NCI-H2081 treated with DMSO at 0.1 percent for 48 hours (cell line): Measurements from ENCODE around the gene STK40.

Source experiments
- DNase-seq: peaks from one replicate; lab custom pipeline; 2025; lab: John Stamatoyannopoulos, UW

The STK40 gene

DNA sequence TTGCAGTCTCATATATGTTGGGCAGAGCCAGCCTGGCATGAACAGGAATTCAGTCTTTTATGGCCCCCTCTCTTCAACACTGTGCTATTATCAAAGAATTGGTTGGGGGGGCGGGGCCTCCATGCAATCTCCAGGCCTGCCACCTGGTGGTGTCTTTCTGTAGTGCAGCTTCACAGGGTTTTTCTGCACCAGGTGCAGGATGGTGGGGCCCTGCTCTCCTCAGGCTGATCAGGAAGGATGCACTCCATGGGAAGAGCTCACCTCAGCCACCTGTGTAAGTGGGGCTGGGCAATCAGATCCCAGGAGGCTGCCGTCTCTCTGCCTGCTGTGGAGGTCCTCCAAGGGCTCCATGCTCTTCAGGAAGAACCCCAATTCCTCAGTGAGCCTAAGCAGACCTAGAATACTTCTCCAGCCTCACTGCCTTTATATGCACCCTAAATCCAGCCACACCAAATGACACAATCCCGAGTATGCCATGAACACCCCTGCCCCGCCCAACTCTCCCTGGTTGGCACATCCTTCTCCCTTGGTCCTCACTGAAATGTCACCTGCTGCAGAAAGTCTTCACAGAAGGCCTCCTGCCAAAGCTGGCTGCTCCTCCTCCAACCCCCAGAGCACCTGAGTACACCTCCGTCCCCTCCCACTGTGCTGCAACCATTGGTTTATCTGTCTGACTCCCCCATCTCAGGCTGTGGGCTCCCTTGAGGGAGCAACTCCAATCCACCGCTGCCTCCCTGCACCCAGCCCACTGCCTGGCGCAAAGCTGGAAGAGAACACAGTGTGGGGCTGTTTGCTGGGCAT lies 16.5 kb downstream of the STK40 start:
- DNase-seq: peak; percentile 42

DNA sequence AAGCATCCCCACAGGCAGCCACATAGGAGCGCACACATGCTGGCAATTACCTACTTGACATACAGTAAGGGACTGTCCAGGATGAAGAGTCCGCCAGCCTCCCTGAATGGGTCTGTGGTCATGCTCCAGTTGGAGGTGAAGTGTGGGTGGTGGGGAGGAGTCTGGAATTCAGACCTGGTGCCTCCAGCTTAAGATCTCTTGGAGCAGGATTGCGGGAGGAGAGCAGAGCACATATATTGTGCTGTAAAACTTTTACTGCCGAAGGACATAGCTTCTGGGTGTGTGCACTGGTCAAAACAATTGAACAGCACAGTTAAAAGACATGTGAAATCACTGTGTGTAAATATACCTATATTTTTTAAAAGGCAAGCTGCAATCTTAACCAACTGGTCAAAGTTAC lies 17.9 kb downstream of the STK40 start:
- DNase-seq: no peak

DNA sequence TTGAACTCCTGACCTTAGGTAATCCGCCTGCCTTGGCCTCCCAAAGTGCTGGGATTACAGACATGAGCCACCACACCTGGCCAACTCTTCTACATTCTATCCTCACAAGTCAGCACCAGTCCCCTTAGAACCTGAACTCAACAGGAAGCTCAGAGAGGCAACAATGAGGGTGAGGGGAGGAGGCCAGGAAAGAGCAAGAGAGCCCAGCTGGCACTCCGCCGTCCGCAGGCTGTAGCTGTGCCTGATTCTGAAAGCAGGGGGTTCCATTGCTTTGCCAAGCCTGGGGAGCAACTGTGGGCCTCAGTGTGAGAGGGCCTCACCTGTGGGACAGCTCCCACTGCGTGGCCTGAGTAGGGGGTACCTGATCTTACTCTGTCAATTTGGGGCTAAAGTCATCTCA lies 18.7 kb downstream of the STK40 start:
- no peak for DNase-seq

DNA sequence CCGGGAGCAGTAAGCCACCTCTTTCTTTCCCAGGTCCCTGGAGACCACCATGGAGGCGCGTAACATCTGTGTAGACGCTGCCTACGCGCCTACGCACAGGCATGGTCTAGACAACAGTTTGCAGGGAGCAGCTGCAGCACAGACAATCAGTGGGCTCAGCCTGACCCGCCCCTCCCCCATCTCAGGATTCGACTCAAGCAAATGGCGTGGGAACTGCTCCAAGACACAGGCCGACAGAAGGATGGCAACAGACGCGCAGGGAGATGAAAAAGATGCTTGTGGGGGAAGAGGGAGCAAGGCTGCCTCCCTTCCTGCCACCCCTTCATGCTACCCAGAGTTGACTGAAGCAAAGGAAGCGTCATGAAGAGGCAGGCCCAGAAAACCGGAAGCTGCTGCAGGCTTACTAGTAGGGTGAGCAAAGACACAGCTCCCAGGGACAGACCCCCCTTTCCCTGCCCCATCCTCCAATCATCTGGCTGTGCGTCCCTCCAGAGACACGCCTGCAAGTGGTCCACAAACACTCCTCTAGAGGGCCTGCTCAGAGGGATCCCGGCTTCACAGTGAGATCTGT lies 19.5 kb downstream of the STK40 start:
- DNase-seq: no peak

DNA sequence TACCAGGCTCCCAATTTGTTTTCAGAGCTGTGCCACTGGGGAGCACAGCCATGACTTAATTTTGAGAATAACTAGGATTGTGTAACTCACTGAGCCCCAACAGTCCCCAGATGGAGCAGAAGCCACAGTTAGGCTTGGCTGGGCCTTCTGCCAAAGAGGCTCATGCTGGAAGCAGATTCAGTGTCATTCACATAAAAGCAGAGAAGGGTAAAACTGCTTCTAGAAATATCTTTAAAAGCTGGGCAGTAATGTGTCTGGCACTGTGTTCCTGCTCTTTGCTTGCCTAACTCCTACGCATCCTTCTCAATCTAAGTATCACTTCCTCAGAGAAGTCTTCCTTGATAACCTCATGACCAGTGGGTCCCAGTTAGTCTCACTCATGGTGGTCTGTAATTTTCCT lies 20.3 kb downstream of the STK40 start:
- DNase-seq: no peak

DNA sequence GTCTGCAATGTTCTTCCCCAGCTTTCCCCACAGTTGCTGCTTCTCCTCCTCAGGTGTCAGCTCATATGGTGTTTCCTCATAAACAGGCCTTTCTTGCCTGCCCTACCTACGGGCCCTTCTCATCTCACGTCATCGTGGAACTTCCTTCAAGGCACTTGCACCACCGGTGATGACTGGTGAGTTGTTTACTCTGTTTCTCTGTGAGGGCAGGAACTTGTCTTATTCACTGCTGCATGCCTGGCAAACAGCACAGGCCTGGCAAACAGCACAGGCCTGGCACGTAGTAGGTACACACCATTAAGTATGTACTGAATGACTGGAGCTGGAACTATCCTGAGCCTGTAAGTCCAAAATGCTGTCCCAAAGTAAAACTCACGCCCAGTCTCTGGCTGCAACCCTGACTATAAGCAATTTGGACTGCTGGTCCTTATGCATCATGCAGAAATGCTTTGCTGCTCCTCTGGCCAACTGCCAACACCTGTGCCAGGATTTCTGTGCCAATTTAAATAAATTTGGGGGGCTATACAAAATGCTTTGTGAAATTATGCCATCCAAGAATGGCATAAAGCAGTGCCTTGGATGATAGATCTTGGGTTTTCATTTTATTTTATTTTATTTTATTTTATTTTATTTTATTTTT lies 25.7 kb downstream of the STK40 start:
- no peak for DNase-seq

DNA sequence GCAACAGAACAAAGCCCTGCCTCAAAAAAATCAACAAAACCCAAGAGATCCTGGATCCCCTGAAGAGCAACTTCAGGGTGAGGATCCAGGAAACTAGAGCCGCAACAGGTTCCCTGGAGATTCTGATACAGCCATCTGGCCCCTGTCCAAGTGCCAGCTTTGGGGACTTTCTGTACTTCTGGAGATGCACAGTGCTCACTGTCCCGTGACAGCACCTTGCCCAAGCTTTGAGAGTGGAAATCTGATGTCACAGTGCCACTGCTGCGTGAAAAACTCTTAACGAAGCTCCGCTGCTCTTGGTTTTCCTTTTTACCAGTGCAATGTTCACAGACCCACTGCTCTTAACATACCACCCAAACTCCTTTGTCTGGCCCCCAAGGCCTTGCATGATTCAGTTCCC lies 26.3 kb downstream of the STK40 start:
- DNase-seq: no peak

DNA sequence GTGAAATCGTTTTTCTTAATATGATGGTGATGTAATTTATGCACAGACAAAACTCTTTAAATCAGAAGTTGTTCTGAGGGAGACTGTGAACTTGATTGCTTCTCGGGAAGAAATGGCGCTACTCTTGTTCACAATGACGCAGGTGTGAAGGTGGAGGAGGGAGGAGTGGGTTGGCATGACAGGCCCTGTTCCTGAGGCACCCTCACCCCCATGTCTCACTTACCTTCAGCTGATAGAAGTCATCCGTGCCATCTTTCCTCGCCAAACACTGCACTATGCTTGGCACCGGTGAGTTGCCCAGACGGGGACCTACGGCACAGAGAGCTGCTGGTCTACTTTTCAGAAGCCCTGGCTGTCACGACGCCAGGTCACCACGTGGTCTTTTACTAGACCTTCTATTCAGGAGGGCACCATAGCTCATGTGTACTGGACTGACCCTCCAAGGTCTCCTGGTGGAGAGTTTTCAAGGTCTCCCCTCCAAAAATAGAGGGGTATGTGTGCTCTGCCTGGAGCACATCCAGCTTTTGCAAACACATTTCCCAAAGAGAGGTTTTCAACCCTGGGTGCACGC lies 27.1 kb downstream of the STK40 start:
- DNase-seq: no peak

DNA sequence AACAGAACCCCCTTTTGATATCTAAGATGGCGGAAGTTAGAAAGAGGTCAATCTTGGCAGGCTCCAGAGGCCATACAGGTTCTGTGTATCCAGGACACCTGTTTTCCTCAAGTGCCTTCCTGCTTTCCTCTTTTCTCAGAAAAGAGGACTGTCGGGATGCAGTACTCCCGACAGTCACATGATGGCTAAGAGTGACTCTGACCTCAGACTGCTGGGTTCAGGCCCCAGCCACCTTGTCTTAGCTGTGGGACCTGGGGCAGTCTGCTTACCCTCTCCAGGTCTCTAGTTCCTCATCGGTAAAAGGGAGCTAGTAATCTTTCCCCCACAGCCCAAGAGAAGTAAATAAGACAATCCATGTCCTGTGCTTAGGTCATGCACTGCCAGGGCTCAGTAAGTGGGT lies 29.9 kb downstream of the STK40 start:
- DNase-seq: no peak

DNA sequence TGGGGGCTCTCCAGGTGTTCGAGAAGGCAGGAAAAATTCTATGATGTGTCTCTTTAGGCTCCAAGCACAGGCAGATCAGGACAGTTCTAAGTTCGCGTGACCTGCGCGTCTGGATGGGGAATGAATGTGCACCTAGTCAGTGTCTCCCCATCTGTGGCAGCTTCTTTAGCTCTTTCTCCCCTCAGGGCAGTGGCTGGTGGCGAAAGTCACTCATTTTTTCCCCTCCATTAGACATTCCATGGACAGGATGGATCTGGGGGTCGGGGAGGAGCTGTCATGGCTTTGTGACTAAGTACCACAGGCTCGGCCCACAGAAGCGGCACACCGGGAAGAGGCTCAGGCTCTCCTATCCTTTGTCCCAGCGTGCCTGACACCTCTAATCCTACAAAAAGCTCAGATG lies 31.2 kb downstream of the STK40 start:
- no peak for DNase-seq

DNA sequence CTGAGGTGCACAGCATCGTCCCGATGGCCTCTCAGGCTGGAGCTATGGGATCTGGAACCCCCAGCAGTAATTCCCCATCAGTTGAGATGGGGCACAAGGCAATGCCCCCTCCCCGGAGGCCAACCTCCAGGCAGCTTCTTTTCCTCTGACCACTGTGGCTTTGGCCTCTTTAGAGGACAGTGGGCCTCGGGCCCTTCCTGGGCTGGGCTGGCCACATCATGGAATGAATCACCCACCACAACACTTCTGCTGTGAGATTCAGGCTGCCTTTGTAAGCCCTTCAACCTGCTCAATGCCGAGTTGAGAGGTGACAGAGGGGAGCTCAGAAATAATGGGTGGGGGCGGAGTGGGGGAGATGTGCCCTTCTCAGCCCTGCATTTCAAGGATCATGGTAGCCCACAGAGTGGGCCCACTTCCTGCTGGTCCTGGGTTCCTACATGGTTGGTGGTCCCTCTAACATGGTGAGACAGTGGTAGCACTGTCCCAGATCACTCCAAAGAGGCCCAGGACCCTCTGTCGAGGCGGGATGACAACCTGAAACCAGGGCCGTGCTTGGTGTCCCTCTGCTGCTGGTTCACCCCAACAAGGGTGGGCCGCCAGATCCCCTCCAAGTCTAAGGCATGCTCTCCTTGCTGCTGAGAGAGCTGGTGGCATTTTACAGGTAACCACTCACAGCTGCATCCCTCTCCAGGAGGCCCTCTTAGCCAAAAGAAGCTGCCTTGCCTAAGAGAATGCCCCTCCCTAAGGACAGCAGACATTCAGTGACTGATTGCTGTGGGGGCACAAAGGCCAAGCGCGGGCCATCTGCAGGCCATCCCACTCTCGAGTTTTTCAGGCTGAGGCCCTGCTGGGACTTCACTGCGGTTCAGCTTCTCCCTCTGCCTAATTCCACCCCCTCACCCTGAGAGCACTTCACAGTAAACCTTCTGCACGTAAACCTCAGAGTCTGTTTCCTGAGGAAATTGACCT lies 32.5 kb downstream of the STK40 start:
- no peak for DNase-seq

DNA sequence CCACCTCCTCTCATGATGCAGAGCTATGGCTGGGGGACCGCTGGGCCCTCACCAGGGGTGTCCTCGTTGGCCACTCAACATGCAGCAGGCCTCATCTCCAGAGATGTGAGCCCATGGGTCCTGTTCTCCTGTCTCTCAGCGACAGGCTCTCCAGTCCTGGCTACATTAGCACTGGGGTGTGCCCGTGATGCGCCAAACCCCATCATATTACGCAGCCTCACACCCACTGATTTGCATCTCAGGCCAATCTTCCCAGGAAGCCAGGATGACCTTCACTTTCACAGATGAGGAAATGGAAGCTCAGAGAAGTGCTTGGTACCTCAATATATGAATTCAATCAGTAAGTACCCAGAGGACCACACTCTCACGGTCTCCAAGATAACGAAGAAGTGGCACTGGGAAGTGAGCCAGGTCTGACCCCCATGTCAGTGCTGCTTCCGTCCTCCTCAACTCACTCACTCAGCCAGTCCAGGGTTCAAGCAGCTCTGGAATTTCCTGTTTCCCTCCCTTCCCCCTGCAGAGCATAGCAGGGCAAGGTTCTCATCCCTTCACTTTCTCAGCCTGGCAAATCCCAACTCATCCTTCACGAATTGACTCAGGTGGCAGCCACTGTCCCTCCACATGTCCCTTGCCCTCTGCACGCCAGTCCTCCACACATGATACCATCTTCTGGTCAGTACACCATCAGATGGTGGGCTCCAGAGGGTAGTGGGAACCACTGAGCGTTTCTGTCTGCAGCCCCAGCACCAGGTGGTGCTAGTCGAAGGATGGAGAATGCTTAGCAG lies 33.4 kb downstream of the STK40 start:
- DNase-seq: no peak

DNA sequence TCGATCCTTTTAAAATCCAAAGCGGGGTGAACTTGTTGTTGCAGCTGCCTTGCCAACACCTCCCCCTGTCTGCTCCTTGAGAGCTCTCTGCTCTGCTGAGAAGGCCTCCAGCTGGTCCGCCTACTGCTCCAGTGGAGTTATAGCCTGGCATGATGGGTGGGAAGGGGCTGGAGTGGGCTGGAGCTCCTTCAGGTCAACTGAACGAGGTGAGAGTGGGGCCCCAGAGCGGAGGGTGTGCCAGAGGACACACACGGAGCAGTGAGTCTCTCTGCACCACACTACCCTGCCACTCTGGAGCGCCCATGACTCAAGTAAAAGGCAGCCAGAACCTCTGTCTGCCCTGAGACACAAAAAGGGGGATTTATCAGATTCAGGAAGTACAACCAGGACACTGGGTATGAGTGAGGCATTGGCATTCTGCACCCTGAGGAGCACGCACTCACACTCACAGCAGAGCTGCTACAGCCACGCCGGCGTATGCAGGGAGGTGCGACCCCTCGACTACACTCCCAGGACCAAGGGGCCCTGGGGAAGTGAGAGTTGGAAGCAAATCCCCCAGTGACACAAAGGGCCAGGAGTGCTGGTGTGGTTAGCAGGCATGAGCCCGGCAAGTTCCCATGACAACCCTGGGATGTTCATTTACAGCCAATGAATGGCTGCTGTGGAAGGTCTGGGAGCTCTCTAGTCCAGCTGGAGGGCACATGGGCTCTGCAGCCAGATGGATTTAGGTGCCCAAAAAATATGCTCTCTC lies 34.3 kb downstream of the STK40 start:
- DNase-seq: no peak

DNA sequence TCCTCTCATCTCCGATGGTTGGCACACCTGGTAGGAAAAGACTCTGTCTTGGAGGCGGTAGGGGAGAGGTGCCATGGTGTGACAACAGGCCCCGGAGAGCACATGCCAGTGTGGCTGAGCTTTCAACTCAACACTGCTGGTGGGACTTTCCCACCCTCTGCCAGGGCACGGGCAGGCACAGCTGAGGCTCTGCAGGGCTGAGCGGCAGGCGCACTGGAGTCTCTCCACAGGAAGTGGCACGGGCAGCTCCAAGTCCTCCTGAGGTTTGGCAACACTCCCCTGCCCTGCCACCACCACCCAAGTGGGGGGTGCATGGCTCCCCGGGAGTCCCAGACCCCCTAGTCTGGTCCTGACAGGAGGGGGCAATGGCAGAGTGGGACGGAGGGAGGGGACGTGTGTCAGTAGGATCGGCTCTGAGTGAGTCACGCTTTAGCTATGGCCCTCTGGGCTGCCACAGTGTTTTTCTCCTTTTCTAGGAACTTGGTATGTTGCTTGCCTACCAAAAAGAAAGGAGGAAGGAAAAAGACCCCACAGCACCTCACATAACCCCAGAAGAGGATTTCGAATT lies 35.0 kb downstream of the STK40 start:
- no peak for DNase-seq

DNA sequence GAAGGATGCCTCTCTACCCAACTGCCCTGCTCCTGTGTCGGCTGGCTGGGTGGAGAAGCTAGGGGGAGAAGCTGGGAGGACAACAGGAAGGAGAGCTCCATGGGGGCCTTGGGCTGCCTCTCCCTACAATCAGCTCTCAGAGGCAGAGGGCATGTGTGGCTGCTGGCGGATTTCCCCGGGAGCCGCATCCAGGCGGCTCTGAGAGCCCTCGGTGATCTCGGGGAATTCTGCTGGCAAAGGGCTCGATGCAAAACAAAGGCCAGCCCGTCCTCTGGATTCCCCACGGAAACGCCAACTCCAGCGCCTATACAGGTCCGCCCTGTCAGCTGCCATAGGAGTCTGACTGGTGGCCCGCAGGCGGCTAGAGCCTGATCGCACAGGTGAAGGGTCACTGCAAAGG lies 35.9 kb downstream of the STK40 start:
- DNase-seq: no peak

DNA sequence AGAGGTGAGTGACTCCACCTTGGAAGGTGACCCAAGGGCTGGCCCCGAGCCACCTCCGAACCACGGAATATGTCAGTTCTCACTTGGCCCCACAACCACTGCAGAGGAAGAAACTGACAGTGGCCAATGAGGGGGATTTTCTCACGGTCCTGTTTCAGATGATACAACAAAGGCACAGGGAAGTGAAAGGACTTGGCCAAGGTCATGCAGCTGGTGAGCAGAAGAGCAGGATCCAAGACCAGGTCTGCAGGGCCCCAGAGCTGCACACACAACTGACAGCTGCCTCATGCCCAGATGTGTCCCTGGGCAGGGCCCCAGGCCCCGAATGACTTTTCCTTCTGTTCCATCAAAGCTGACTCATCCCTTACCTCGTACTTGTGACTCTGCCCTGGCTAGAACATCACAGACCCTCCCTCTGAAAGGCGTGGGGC lies 36.5 kb downstream of the STK40 start:
- no peak for DNase-seq

DNA sequence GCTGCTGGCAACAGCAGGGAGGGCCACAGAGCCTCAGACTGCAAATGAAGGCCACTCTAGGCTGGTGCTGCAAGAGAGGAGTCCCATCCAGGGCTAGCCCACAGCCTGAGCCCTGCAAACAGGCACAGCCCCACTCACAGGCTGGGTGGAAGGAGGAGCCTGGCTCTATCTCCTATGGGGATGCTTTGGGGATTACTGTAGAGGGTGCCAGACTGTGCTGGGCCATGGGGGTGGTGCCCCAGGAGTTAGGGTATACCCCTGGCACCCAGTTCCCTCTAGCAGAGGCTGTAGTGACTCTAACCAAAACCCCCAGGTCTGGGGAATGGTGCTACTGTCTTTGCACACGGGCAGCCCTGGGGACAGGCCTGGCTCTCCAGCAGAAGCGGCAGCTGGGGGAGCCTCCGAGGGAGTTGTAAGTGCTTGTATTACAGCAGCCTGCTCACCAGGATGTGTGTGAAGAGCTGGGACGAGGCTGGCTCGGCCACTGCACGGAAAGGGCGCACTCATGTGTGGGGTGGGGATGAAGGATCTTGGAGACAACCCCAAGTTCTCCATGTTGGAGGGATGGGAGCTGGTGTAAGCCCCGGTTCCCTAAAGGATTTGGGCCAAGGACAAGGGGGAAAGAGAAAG lies 38.9 kb downstream of the STK40 start:
- DNase-seq: no peak

DNA sequence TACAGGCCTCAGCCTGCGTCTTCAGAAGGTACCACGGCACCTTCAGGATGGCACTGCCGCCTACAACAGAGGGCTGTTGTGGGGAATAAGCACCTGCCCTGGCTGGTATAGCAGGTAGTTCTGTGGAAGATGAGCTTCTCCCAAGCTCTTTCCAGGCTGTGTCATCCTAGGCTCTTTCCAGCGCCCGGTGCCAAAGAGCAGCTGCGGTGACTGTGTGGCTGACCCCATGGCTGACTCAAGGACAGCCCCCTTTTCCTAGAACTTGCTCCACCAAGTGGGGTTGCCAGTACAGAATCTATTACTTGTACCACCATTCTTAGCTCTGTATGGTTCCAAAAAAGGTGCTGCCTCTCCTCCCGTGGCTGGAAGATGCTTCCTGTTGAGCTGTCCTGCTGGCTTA lies 40.4 kb downstream of the STK40 start:
- DNase-seq: no peak

DNA sequence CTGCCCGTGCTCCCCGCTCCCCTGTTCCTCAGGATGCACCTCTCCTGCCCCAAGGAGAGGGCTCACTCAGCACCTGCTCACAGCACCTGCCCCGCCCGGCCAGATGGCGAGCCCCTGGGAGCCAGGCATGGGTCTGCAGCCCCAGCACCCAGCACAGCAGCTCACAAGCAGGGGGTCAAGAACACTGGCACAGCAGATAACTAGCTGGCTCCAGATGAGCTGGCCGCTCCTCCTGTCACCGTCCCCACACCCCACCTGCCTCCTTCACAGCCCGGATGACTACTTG lies 41.4 kb downstream of the STK40 start:
- DNase-seq: no peak
